HCT116 (cell line): ENCODE results near the gene VRK3.
"Not testable (repeated sequence)": the region's sequence is repeated elsewhere in the genome, so short reads cannot be mapped to it uniquely, and the experiment has no call there.

Experiments
- CEBPB ChIP-seq: IDR thresholded peaks from 2 replicates; pipeline ENCODE4 v1.6.1; 2012; ENCODE audit warnings: low read depth
- EZH2 ChIP-seq: fragments of 200-600 bp; sonication (generic); IDR thresholded peaks from 2 replicates; pipeline ENCODE4 v1.6.1; 2017; ENCODE audit warnings: antibody characterized with exemption, mixed run types
- EZH2phosphoT487 ChIP-seq: fragments of 200-600 bp; IDR thresholded peaks from 2 replicates; pipeline ENCODE4 v1.6.1; 2018; ENCODE audit warnings: antibody characterized with exemption, borderline replicate concordance
- POLR2A ChIP-seq: IDR thresholded peaks from 2 replicates; pipeline ENCODE4 v1.7.0; 2011; ENCODE audit warnings: borderline replicate concordance; ENCODE audit not compliant: insufficient read depth, insufficient read length; ENCODE audit errors: extremely low read depth
- POLR2AphosphoS5 ChIP-seq: IDR thresholded peaks from 2 replicates; pipeline ENCODE4 v1.6.1; 2011; ENCODE audit warnings: mild to moderate bottlenecking, low read depth, low read length, moderate library complexity
- SP1 ChIP-seq: IDR thresholded peaks from 2 replicates; pipeline ENCODE4 v1.6.1; 2012; ENCODE audit warnings: low read depth
- ZNF274 ChIP-seq: fragments of 200-500 bp; sonication (Bioruptor generic); IDR thresholded peaks from 2 replicates; pipeline ENCODE4 v1.6.1; 2014; ENCODE audit warnings: mild to moderate bottlenecking, low read depth, low read length, inconsistent platforms
- TF ChIP-seq, protein P1 (sequence below): IDR thresholded peaks from 2 replicates; pipeline ENCODE4 v1.6.1; 2012
- TF ChIP-seq, protein P2 (sequence below): IDR thresholded peaks from 2 replicates; pipeline ENCODE4 v1.6.1; 2012; ENCODE audit warnings: low read depth

DNA sequence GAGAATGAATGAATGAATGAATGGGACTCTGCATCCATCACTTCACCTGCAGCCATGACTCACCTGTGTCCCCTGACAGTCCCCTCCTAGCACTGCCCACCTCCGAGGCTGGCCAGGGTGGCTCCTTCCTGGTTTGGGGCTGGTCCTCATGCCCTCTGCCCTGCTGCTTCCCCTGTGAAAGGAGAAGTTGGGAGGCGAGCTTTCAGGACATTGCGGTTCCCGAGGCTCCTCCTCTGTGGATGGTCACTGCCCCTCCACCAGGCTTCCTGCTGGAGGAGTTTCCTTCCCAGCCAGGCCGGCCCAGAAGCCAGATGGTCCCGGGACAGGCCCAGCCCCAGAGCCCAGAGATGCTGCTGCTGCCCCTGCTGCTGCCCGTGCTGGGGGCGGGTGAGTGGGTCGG, 55.8 kb downstream of the VRK3 start:
- not testable (repeated sequence) for TF ChIP-seq ZNF274, POLR2A, SP1, CEBPB, EZH2, EZH2phosphoT487, POLR2AphosphoS5
- TF ChIP-seq, protein P1, sequence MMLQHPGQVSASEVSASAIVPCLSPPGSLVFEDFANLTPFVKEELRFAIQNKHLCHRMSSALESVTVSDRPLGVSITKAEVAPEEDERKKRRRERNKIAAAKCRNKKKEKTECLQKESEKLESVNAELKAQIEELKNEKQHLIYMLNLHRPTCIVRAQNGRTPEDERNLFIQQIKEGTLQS: not testable (repeated sequence)
- TF ChIP-seq, protein P2, sequence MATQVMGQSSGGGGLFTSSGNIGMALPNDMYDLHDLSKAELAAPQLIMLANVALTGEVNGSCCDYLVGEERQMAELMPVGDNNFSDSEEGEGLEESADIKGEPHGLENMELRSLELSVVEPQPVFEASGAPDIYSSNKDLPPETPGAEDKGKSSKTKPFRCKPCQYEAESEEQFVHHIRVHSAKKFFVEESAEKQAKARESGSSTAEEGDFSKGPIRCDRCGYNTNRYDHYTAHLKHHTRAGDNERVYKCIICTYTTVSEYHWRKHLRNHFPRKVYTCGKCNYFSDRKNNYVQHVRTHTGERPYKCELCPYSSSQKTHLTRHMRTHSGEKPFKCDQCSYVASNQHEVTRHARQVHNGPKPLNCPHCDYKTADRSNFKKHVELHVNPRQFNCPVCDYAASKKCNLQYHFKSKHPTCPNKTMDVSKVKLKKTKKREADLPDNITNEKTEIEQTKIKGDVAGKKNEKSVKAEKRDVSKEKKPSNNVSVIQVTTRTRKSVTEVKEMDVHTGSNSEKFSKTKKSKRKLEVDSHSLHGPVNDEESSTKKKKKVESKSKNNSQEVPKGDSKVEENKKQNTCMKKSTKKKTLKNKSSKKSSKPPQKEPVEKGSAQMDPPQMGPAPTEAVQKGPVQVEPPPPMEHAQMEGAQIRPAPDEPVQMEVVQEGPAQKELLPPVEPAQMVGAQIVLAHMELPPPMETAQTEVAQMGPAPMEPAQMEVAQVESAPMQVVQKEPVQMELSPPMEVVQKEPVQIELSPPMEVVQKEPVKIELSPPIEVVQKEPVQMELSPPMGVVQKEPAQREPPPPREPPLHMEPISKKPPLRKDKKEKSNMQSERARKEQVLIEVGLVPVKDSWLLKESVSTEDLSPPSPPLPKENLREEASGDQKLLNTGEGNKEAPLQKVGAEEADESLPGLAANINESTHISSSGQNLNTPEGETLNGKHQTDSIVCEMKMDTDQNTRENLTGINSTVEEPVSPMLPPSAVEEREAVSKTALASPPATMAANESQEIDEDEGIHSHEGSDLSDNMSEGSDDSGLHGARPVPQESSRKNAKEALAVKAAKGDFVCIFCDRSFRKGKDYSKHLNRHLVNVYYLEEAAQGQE: not testable (repeated sequence)
